NK-92 (cell line): ENCODE results near the gene PIK3CB.

Experiments used
- DNase-seq: peaks from one replicate; lab custom pipeline; 2025; ENCODE audit not compliant: unreplicated experiment; lab: John Stamatoyannopoulos, UW

Gene PIK3CB

GRCh38 chr3:138834596-138835396 is at the start of gene PIK3CB:
TSS of gene PIK3CB (minus strand) at chr3:138834928. CDS start at chr3:138759343, 75,585 bp downstream.
- peak; percentile 13 for DNase-seq

- no peak for DNase-seq
Observed at GRCh38 chr3:138881233-138881632, 46.5 kb upstream of the PIK3CB start.

GRCh38 chr3:138879541-138880380 is 45.0 kb upstream of the PIK3CB start:
- DNase-seq: no peak

GRCh38 chr3:138877226-138877625 is 42.5 kb upstream of the PIK3CB start:
- DNase-seq: no peak

GRCh38 chr3:138875754-138876664 is 41.3 kb upstream of the PIK3CB start:
- no peak for DNase-seq

- DNase-seq: no peak
Observed at GRCh38 chr3:138875096-138875753, 40.5 kb upstream of the PIK3CB start.

- DNase-seq: no peak
Observed at GRCh38 chr3:138873471-138874278, 38.9 kb upstream of the PIK3CB start.

- DNase-seq: no peak
Observed at GRCh38 chr3:138872632-138873031, 37.9 kb upstream of the PIK3CB start.

- no peak for DNase-seq
Observed at GRCh38 chr3:138867996-138868395, 33.3 kb upstream of the PIK3CB start.

GRCh38 chr3:138863776-138864113 is 29.0 kb upstream of the PIK3CB start:
- DNase-seq: no peak

- DNase-seq: no peak
Observed at GRCh38 chr3:138862924-138863775, 28.4 kb upstream of the PIK3CB start.

GRCh38 chr3:138862531-138862923 is 27.8 kb upstream of the PIK3CB start:
- DNase-seq: no peak

GRCh38 chr3:138861798-138862197 is 27.1 kb upstream of the PIK3CB start:
- no peak for DNase-seq

- no peak for DNase-seq
Observed at GRCh38 chr3:138856799-138857198, 22.1 kb upstream of the PIK3CB start.

- no peak for DNase-seq
Observed at GRCh38 chr3:138854940-138855339, 20.2 kb upstream of the PIK3CB start.

- DNase-seq: no peak
Observed at GRCh38 chr3:138854204-138854603, 19.5 kb upstream of the PIK3CB start.

- DNase-seq: no peak
Observed at GRCh38 chr3:138850151-138850550, 15.4 kb upstream of the PIK3CB start.

- no peak for DNase-seq
Observed at GRCh38 chr3:138849222-138849940, 14.7 kb upstream of the PIK3CB start.
